ENCODE measurements around the gene CD19. TPM values are rescaled to one million over a fixed set of nuclear protein-coding genes. Genes with fewer than 3 reads are reported as not detected.

The CD19 gene
- total RNA-seq, 2 experiments from 2014 or later: 131 to 139 TPM

GRCh38 chr16:28904828-28905227 is 26.9 kb upstream of the CD19 start:
- DNase-seq (ENCODE audit: low spot score): no peak
- H3K9me2 ChIP-seq (ENCODE audit: insufficient read depth, low read length): no peaks in the 10 kb centered on the region
- no peaks in the 10 kb centered on the region for H3K79me2 ChIP-seq (ENCODE audit: insufficient read depth, low read depth, low read length)
- no peak overlapping the region for H3K4me2 ChIP-seq (ENCODE audit: low read length)
- peaks cover 1% of the 10 kb centered on the region for H3K4me1 ChIP-seq (ENCODE audit: insufficient read depth, low read length, poor library complexity, severe bottlenecking)
- no peak overlapping the region for H3K27ac ChIP-seq (ENCODE audit: low read depth, low read length, poor library complexity, severe bottlenecking)
- peaks cover 68% of the 10 kb centered on the region for H3K36me3 ChIP-seq (ENCODE audit: insufficient read depth, low read length)
- TF ChIP-seq CTCF (conservative IDR thresholded peaks at IDR 0.05; ENCODE audit: low read length) (no peak), EZH2phosphoT487 (IDR thresholded peaks at IDR 0.05; ENCODE audit: borderline replicate concordance, low read depth, low read length) (no peak)
- no peaks in the 10 kb centered on the region for H3K9me3 ChIP-seq (ENCODE audit: low read length)
- no TSS peak for BruUV-seq (replicated peaks)
- no peak overlapping the region for H2AFZ ChIP-seq (ENCODE audit: low read length)
- H3K4me3 ChIP-seq (ENCODE audit: low read depth, low read length, poor library complexity, severe bottlenecking): no peak overlapping the region
- ChIA-PET POLR2A (no interaction called here), CTCF (ENCODE audit: unreplicated experiment) (no interaction called here)
- intact Hi-C loops (cut with micrococcal nuclease; ENCODE audit: unreplicated experiment): no loop called here
- H4K20me1 ChIP-seq (ENCODE audit: insufficient read depth, low read length): no peaks in the 10 kb centered on the region

DNA sequence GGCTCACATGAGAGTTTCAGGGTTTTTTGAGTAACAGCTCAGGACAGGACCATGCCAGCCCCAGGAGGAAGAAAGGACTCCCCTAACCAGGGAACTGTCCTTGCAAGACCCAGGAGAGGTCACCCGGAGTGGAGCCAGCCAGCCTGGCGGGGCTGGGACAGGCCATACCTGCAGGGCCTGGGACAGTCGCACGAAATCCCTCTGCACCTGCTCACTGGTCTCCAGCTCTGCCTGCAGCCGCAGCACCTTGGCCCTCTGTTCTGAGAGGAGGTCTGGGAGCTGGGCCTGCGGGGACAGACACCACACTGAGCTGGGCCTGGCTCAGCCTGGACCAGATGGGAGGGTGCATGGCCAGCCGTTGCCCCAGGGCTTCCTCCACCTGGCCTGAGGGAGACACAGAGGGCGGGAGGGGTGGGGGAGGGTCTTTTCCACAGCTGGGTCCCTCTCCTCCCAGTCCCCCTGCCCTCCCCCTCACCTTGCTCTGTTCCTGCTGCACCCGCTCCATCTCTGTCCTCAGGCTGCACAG is 26.5 kb upstream of the CD19 start:
- no peaks in the 10 kb centered on the region for H3K79me2 ChIP-seq (ENCODE audit: insufficient read depth, low read depth, low read length)
- no peaks in the 10 kb centered on the region for H3K9me2 ChIP-seq (ENCODE audit: insufficient read depth, low read length)
- POLR2A ChIA-PET: interaction anchor here (0.6 kb wide), 1 partner anchor 12 kb away, joined by 4 read pairs; no protein-coding TSS in a partner anchor
- H2AFZ ChIP-seq (ENCODE audit: low read length): no peak overlapping the region
- no peak overlapping the region for H3K27ac ChIP-seq (ENCODE audit: low read depth, low read length, poor library complexity, severe bottlenecking)
- no peaks in the 10 kb centered on the region for H3K9me3 ChIP-seq (ENCODE audit: low read length)
- no peaks in the 10 kb centered on the region for H4K20me1 ChIP-seq (ENCODE audit: insufficient read depth, low read length)
- no peak overlapping the region for H3K4me2 ChIP-seq (ENCODE audit: low read length)
- no peak for TF ChIP-seq CTCF (conservative IDR thresholded peaks at IDR 0.05; ENCODE audit: low read length)
- no peak for TF ChIP-seq EZH2phosphoT487 (IDR thresholded peaks at IDR 0.05; ENCODE audit: borderline replicate concordance, low read depth, low read length)
- intact Hi-C loops (cut with micrococcal nuclease; ENCODE audit: unreplicated experiment): no loop called here
- peaks cover 70% of the 10 kb centered on the region for H3K36me3 ChIP-seq (ENCODE audit: insufficient read depth, low read length)
- peaks cover 6% of the 10 kb centered on the region for H3K4me1 ChIP-seq (ENCODE audit: insufficient read depth, low read length, poor library complexity, severe bottlenecking)
- no peak for DNase-seq (ENCODE audit: low spot score)
- CTCF ChIA-PET (ENCODE audit: unreplicated experiment): no interaction called here
- no TSS peak for BruUV-seq (replicated peaks)
- H3K4me3 ChIP-seq (ENCODE audit: low read depth, low read length, poor library complexity, severe bottlenecking): no peak overlapping the region

- peaks cover 12% of the 10 kb centered on the region for H3K4me1 ChIP-seq (ENCODE audit: insufficient read depth, low read length, poor library complexity, severe bottlenecking)
- peaks cover 72% of the 10 kb centered on the region for H3K36me3 ChIP-seq (ENCODE audit: insufficient read depth, low read length)
- H3K9me3 ChIP-seq (ENCODE audit: low read length): no peaks in the 10 kb centered on the region
- no peaks in the 10 kb centered on the region for H3K79me2 ChIP-seq (ENCODE audit: insufficient read depth, low read depth, low read length)
- H4K20me1 ChIP-seq (ENCODE audit: insufficient read depth, low read length): no peaks in the 10 kb centered on the region
- no peak for DNase-seq (ENCODE audit: low spot score)
- TF ChIP-seq CTCF (conservative IDR thresholded peaks at IDR 0.05; ENCODE audit: low read length) (no peak), EZH2phosphoT487 (IDR thresholded peaks at IDR 0.05; ENCODE audit: borderline replicate concordance, low read depth, low read length) (no peak)
- H3K4me3 ChIP-seq (ENCODE audit: low read depth, low read length, poor library complexity, severe bottlenecking): no peak overlapping the region
- intact Hi-C loops (cut with micrococcal nuclease; ENCODE audit: unreplicated experiment): no loop called here
- H3K9me2 ChIP-seq (ENCODE audit: insufficient read depth, low read length): no peaks in the 10 kb centered on the region
- ChIA-PET CTCF (ENCODE audit: unreplicated experiment) (no interaction called here), POLR2A (interaction anchor here (0.6 kb wide), 1 partner anchor 13 kb away, joined by 4 read pairs; no protein-coding TSS in a partner anchor)
- no peak overlapping the region for H3K4me2 ChIP-seq (ENCODE audit: low read length)
- H3K27ac ChIP-seq (ENCODE audit: low read depth, low read length, poor library complexity, severe bottlenecking): no peak overlapping the region
- BruUV-seq (replicated peaks): no TSS peak
- H2AFZ ChIP-seq (ENCODE audit: low read length): no peak overlapping the region
Observed at GRCh38 chr16:28905800-28906372, 25.9 kb upstream of the CD19 start.
